Esophagus mucosa (tissue), 1 donor: ENCODE data around the gene NCEH1. TPM values are rescaled to one million over a fixed set of nuclear protein-coding genes. Genes with fewer than 3 reads are reported as not detected.
A peak's percentile ranks its signal among the peaks of the same experiment; 100 is the strongest.
"Not testable (repeated sequence)": the region's sequence is repeated elsewhere in the genome, so short reads cannot be mapped to it uniquely, and the experiment has no call there.

Experiments used
- ATAC-seq: fragments of 200-7000 bp; cut with Tn5 transposase; one replicate; pipeline ENCODE4 v1.9.1; 2020
- total RNA-seq: library from RNA; stranded (reverse); gene quantifications from one replicate; pipeline ENCODE4 v1.2.4, GENCODE V29; 2023
- donor health status: DM: yes; HTN: yes; CAD: no.

Gene NCEH1
- total RNA-seq, 1 donor from 2014 or later = 5.3 TPM

- ATAC-seq = no peak
Measured at GRCh38 chr3:172707030-172707429, 3.8 kb downstream of the NCEH1 start.

GRCh38 chr3:172705170-172705569 is 5.7 kb downstream of the NCEH1 start:
- no peak for ATAC-seq

- no peak for ATAC-seq
Measured at GRCh38 chr3:172704001-172704400, 6.9 kb downstream of the NCEH1 start.

- not testable (repeated sequence) for ATAC-seq
Measured at GRCh38 chr3:172702731-172703130, 8.1 kb downstream of the NCEH1 start.

GRCh38 chr3:172702256-172702655 is 8.6 kb downstream of the NCEH1 start:
- no peak for ATAC-seq

- no peak for ATAC-seq
Measured at GRCh38 chr3:172701751-172702150, 9.1 kb downstream of the NCEH1 start.

GRCh38 chr3:172700936-172701455 is 9.9 kb downstream of the NCEH1 start:
- ATAC-seq = no peak

- ATAC-seq = no peak
Measured at GRCh38 chr3:172700256-172700655, 10.6 kb downstream of the NCEH1 start.

GRCh38 chr3:172699031-172699430 is 11.8 kb downstream of the NCEH1 start:
- no peak for ATAC-seq

GRCh38 chr3:172698631-172699030 is 12.2 kb downstream of the NCEH1 start:
- ATAC-seq = no peak

GRCh38 chr3:172697558-172697957 is 13.3 kb downstream of the NCEH1 start:
- ATAC-seq = no peak

- no peak for ATAC-seq
Measured at GRCh38 chr3:172696357-172696756, 14.5 kb downstream of the NCEH1 start.

- no peak for ATAC-seq
Measured at GRCh38 chr3:172694573-172695246, 16.2 kb downstream of the NCEH1 start.

- ATAC-seq = no peak
Measured at GRCh38 chr3:172692751-172693338, 18.0 kb downstream of the NCEH1 start.

GRCh38 chr3:172690936-172691335 is 19.9 kb downstream of the NCEH1 start:
- ATAC-seq = peak; percentile 38

GRCh38 chr3:172688588-172688987 is 22.3 kb downstream of the NCEH1 start:
- ATAC-seq = no peak

- ATAC-seq = no peak
Measured at GRCh38 chr3:172687501-172687900, 23.4 kb downstream of the NCEH1 start.

GRCh38 chr3:172685331-172686214 is 25.3 kb downstream of the NCEH1 start:
- ATAC-seq = peak; percentile 79

GRCh38 chr3:172680684-172681083 is 30.2 kb downstream of the NCEH1 start:
- ATAC-seq = peak; percentile 92

- ATAC-seq = no peak
Measured at GRCh38 chr3:172679599-172679998, 31.3 kb downstream of the NCEH1 start.

GRCh38 chr3:172678068-172678467 is 32.8 kb downstream of the NCEH1 start:
- peak; percentile 29 for ATAC-seq

- no peak for ATAC-seq
Measured at GRCh38 chr3:172676196-172676922, 34.5 kb downstream of the NCEH1 start.
